Right lobe of liver (tissue), 6 donors: Measurements from ENCODE around the gene SHISA8. TPM values are rescaled to one million over a fixed set of nuclear protein-coding genes. Genes with fewer than 3 reads are reported as not detected.

ENCODE experiments used
- ATAC-seq, 4 donors: fragments of 200-7000 bp; cut with Tn5 transposase; one replicate each; pipeline ENCODE4 v1.9.1; 2020; ENCODE audit warnings: mild to moderate bottlenecking in 4 of 4, moderate library complexity in 4 of 4
- DNase-seq, 3 donors: peaks; one replicate each; pipeline ENCODE4 v3.0.0-alpha.2; 2020
- H3K27ac ChIP-seq, 3 donors: fragments of 200-600 bp; one replicate each; pipeline ENCODE4 v1.8.0; 2022
- H3K27me3 ChIP-seq, 2 donors: fragments of 200-600 bp; one replicate each; pipeline ENCODE4 v1.8.0; 2022
- H3K36me3 ChIP-seq, 4 donors: fragments of 200-600 bp; sonication (generic) in 1 of 4; one replicate each; pipeline versions ENCODE4 v1.5.1 to v1.8.0; 2017 to 2022; ENCODE audit warnings: control low read depth in 1 of 4
- H3K4me1 ChIP-seq, 4 donors: fragments of 200-600 bp; sonication (generic) in 1 of 4; one replicate each; pipeline versions ENCODE4 v1.5.1 to v1.8.0; 2017 to 2022; ENCODE audit warnings: control low read depth in 1 of 4
- H3K4me3 ChIP-seq, 3 donors: fragments of 200-600 bp; one replicate each; pipeline ENCODE4 v1.8.0; 2022
- H3K9me3 ChIP-seq, 4 donors: fragments of 200-600 bp; sonication (generic) in 1 of 4; one replicate each; pipeline versions ENCODE4 v1.5.1 to v1.8.0; 2017 to 2022; ENCODE audit warnings: control low read depth in 1 of 4
- CTCF ChIP-seq, 4 donors: fragments of 200-600 bp in 3 of 4; fragments of 450-650 bp in 1 of 4; IDR thresholded peaks; one replicate each; pipeline versions ENCODE4 v1.5.1 to v1.8.0; 2016 to 2022; ENCODE audit warnings: antibody characterized with exemption in 4 of 4, mild to moderate bottlenecking in 2 of 4
- POLR2A ChIP-seq: fragments of 450-650 bp; IDR thresholded peaks from one replicate; pipeline ENCODE4 v1.6.1; 2017; ENCODE audit warnings: antibody characterized with exemption, mild to moderate bottlenecking
- WGBS: methylation state at CpG from one replicate; pipeline ENCODE4 v1.1.6; 2018; ENCODE audit warnings: low coverage, low lambda C conversion rate; ENCODE audit not compliant: insufficient coverage; ENCODE audit errors: missing lambda C conversion rate; 5-methylcytosine and 5-hydroxymethylcytosine counted together
- intact Hi-C, 2 donors: fragments of 100-400 bp; cut with DNase I; formaldehyde crosslinking; loops; one replicate each; pipeline versions ENCODE4 v1.11.2 to v1.14.1; 2022
- total RNA-seq, 6 experiments: library from RNA; depleted of rRNA in 2 of 6; stranded (reverse); fragments of >200 nt in 2 of 6; fragmentation: NEBNext Ultra II Directional in 3 of 6; extraction: Animal tissue kit (Norgen Biotek cat#: 25700) in 3 of 6; gene quantifications; one replicate each; pipeline versions ENCODE4 v1.1.0 to v1.2.4, GENCODE V29; 2016 to 2023
- donor health status: DM: no; HTN: yes; CAD: no.
- donor health status: DM: no; HTN: no; CAD: no.
- donor health status: DM: no; HTN: no; CAD: no.
- donor health status: DM: no; HTN: yes; CAD: no.
- donor health status: DM: no; HTN: yes; CAD: no.

Gene SHISA8
- total RNA-seq, 6 experiments from 2014 or later = not detected

- DNase-seq (no peak), ATAC-seq (no peak)
- Histone ChIP-seq H3K9me3 (no peaks in the 10 kb centered on the region), H3K36me3 (peaks cover 0 to 72% (median 22%) of the 10 kb centered on the region in 4 donors), H3K27me3 (no peaks in the 10 kb centered on the region), H3K4me1 (peaks cover 0 to 33% (median 7%) of the 10 kb centered on the region in 4 donors), H3K27ac (no peak overlapping the region), H3K4me3 (no peak overlapping the region)
- no CpG with 5 or more reads among the region's 11 CpGs for WGBS
- intact Hi-C loops = no loop called here
- TF ChIP-seq CTCF (IDR thresholded peaks at IDR 0.05) (no peak), POLR2A (no peak)
Measured at GRCh38 chr22:41898645-41899044, 16.2 kb downstream of the SHISA8 start.

- WGBS = 83% methylated on average over 5 of the region's 7 CpGs
- peaks cover 0 to 84% (median 29%) of the 10 kb centered on the region in 4 donors for H3K36me3 ChIP-seq
- H3K9me3 ChIP-seq = no peaks in the 10 kb centered on the region
- no peak overlapping the region for H3K4me3 ChIP-seq
- peak overlapping the region in 1 of 3 donors; percentile 47 for H3K27ac ChIP-seq
- no peak for TF ChIP-seq CTCF (IDR thresholded peaks at IDR 0.05)
- no peak for TF ChIP-seq POLR2A
- peaks cover 0 to 15% (median 0%) of the 10 kb centered on the region in 4 donors for H3K4me1 ChIP-seq
- DNase-seq (no peak), ATAC-seq (peak in 2 of 4 donors; percentile 4 to 7)
- H3K27me3 ChIP-seq = no peaks in the 10 kb centered on the region
- intact Hi-C loops = no loop called here
Measured at GRCh38 chr22:41893591-41894375, 21.1 kb downstream of the SHISA8 start.

GRCh38 chr22:41892721-41893120 is 22.2 kb downstream of the SHISA8 start:
- TF ChIP-seq POLR2A (no peak), CTCF (IDR thresholded peaks at IDR 0.05) (no peak)
- H3K4me1 ChIP-seq = peaks cover 0 to 15% (median 0%) of the 10 kb centered on the region in 4 donors
- H3K9me3 ChIP-seq = no peaks in the 10 kb centered on the region
- no peaks in the 10 kb centered on the region for H3K27me3 ChIP-seq
- intact Hi-C loops = no loop called here
- no peak overlapping the region for H3K27ac ChIP-seq
- WGBS = 100% methylated on average over 1 of the region's 4 CpGs
- H3K36me3 ChIP-seq = peaks cover 0 to 81% (median 28%) of the 10 kb centered on the region in 4 donors
- DNase-seq (no peak), ATAC-seq (no peak)
- H3K4me3 ChIP-seq = no peak overlapping the region

- TF ChIP-seq CTCF (IDR thresholded peaks at IDR 0.05) = no peak
- TF ChIP-seq POLR2A = no peak
- H3K4me1 ChIP-seq = peaks cover 0 to 15% (median 0%) of the 10 kb centered on the region in 4 donors
- intact Hi-C loops = no loop called here
- H3K9me3 ChIP-seq = no peaks in the 10 kb centered on the region
- ATAC-seq = no peak
- peaks cover 3 to 81% (median 28%) of the 10 kb centered on the region in 4 donors for H3K36me3 ChIP-seq
- WGBS = 96% methylated on average over 4 of the region's 9 CpGs
- no peak for DNase-seq
- no peak overlapping the region for H3K4me3 ChIP-seq
- H3K27ac ChIP-seq = no peak overlapping the region
- H3K27me3 ChIP-seq = no peaks in the 10 kb centered on the region
Measured at GRCh38 chr22:41891407-41891806, 23.5 kb downstream of the SHISA8 start.
